ENCODE data around the gene GLDC. TPM values are rescaled to one million over a fixed set of nuclear protein-coding genes. Genes with fewer than 3 reads are reported as not detected.
"Not testable (repeated sequence)": the region's sequence is repeated elsewhere in the genome, so short reads cannot be mapped to it uniquely, and the experiment has no call there.

GLDC gene
- total and polyA plus RNA-seq, 4 donors = 20.3 to 56.6 (median 36.5) TPM

- H3K27me3 ChIP-seq (ENCODE audit: control insufficient read depth, insufficient read depth, low read length) = no peaks in the 10 kb centered on the region
- no peak for DNase-seq (ENCODE audit: low read depth in 4 of 6, low spot score in 6 of 6)
- 80% methylated on average over 2 of the region's 4 CpGs for WGBS (ENCODE audit: insufficient coverage)
- H3K36me3 ChIP-seq (ENCODE audit: control insufficient read depth, insufficient read depth, low read length) = no peaks in the 10 kb centered on the region
- H3K4me1 ChIP-seq (ENCODE audit: control insufficient read depth, insufficient read depth, low read length) = peaks cover 3% of the 10 kb centered on the region
- peak overlapping the region; percentile 42 for H3K27ac ChIP-seq (ENCODE audit: low read depth, low read length)
- H3K9me3 ChIP-seq (ENCODE audit: control insufficient read depth, insufficient read depth, low read length) = no peaks in the 10 kb centered on the region
- no peak overlapping the region for H3K4me3 ChIP-seq (ENCODE audit: low read depth, low read length)
Measured at GRCh38 chr9:6631207-6631512, 14.4 kb downstream of the GLDC start.

DNA sequence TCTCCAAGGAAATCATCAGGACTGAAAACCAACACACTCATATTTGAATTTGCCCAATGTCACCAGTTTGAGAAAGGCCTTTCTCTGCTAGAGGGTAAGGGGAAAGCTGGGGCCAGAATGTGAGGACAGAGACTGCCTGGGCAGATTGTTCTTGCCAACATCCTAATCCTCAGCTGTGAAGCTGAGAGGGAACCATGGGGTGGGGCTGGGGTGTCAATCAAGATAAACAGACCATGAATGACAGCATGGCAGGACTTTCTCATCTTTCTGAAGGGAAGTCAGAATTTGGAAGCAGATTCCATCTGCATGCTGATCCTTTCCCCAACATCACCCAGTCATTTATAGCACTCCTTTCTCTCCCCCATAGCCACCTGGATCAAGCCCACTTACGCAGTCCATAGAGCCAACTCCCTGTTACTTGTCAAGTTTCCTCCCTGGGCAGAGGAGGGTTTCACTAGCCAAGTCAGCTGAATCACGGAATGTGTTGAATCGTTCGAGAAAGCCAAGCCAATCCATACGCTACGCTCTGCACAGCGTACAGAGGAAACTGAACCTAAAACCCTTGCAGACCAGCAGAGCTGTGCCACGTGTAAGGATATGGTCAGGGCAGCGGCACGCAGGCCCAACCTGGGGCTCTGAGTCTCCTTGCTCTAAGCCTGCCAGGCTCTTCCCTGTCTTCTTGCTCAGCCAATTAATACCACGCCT is 14.9 kb downstream of the GLDC start:
- peaks cover 3% of the 10 kb centered on the region for H3K4me1 ChIP-seq (ENCODE audit: control insufficient read depth, insufficient read depth, low read length)
- no peaks in the 10 kb centered on the region for H3K9me3 ChIP-seq (ENCODE audit: control insufficient read depth, insufficient read depth, low read length)
- WGBS (ENCODE audit: insufficient coverage) = 86% methylated on average over 11 of the region's 11 CpGs
- no peak for DNase-seq (ENCODE audit: low read depth in 4 of 6, low spot score in 6 of 6)
- peak overlapping the region; percentile 42 for H3K27ac ChIP-seq (ENCODE audit: low read depth, low read length)
- no peaks in the 10 kb centered on the region for H3K27me3 ChIP-seq (ENCODE audit: control insufficient read depth, insufficient read depth, low read length)
- no peak overlapping the region for H3K4me3 ChIP-seq (ENCODE audit: low read depth, low read length)
- H3K36me3 ChIP-seq (ENCODE audit: control insufficient read depth, insufficient read depth, low read length) = no peaks in the 10 kb centered on the region

DNA sequence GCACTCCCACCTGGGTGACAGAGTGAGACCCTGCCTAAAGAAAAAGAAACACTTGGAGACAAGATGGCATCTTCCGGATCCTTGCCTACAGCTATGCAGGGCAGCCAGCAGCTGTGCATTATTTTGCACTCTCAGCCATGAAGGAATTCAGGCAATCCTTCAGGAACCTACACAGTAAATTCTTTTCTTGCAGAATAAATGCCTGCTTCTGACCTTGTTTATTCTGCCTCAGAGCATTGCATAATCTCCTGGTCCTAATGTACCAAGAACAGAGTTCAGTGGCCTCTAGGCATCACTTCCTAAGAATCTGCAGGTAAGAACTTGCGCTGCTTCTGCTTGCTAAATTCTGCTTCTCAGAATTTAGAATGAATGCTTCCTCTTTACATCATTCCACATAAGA is 16.8 kb downstream of the GLDC start:
- Histone ChIP-seq H3K27me3 (ENCODE audit: control insufficient read depth, insufficient read depth, low read length) (no peaks in the 10 kb centered on the region), H3K27ac (ENCODE audit: low read depth, low read length) (no peak overlapping the region), H3K36me3 (ENCODE audit: control insufficient read depth, insufficient read depth, low read length) (no peaks in the 10 kb centered on the region), H3K4me3 (ENCODE audit: low read depth, low read length) (no peak overlapping the region), H3K9me3 (ENCODE audit: control insufficient read depth, insufficient read depth, low read length) (no peaks in the 10 kb centered on the region), H3K4me1 (ENCODE audit: control insufficient read depth, insufficient read depth, low read length) (peaks cover 3% of the 10 kb centered on the region)
- WGBS (ENCODE audit: insufficient coverage) = 75% methylated on average over 2 of the region's 2 CpGs
- DNase-seq (ENCODE audit: low read depth in 4 of 6, low spot score in 6 of 6) = no peak

- H3K9me3 ChIP-seq (ENCODE audit: control insufficient read depth, insufficient read depth, low read length) = no peaks in the 10 kb centered on the region
- no peak overlapping the region for H3K4me3 ChIP-seq (ENCODE audit: low read depth, low read length)
- DNase-seq (ENCODE audit: low read depth in 4 of 6, low spot score in 6 of 6) = no peak
- peaks cover 3% of the 10 kb centered on the region for H3K4me1 ChIP-seq (ENCODE audit: control insufficient read depth, insufficient read depth, low read length)
- no peak overlapping the region for H3K27ac ChIP-seq (ENCODE audit: low read depth, low read length)
- H3K36me3 ChIP-seq (ENCODE audit: control insufficient read depth, insufficient read depth, low read length) = no peaks in the 10 kb centered on the region
- H3K27me3 ChIP-seq (ENCODE audit: control insufficient read depth, insufficient read depth, low read length) = no peaks in the 10 kb centered on the region
- no CpG with 5 or more reads among the region's 2 CpGs for WGBS (ENCODE audit: insufficient coverage)
Measured at GRCh38 chr9:6625363-6625762, 20.2 kb downstream of the GLDC start.

- H3K4me3 ChIP-seq (ENCODE audit: low read depth, low read length); H3K36me3 ChIP-seq (ENCODE audit: control insufficient read depth, insufficient read depth, low read length); H3K27ac ChIP-seq (ENCODE audit: low read depth, low read length); DNase-seq (ENCODE audit: low read depth in 4 of 6, low spot score in 6 of 6); H3K27me3 ChIP-seq (ENCODE audit: control insufficient read depth, insufficient read depth, low read length); H3K9me3 ChIP-seq (ENCODE audit: control insufficient read depth, insufficient read depth, low read length); H3K4me1 ChIP-seq (ENCODE audit: control insufficient read depth, insufficient read depth, low read length): not testable (repeated sequence)
- WGBS (ENCODE audit: insufficient coverage) = 100% methylated on average over 1 of the region's 29 CpGs
Measured at GRCh38 chr9:6622784-6623183, 22.7 kb downstream of the GLDC start.

- H3K9me3 ChIP-seq (ENCODE audit: control insufficient read depth, insufficient read depth, low read length) = no peaks in the 10 kb centered on the region
- DNase-seq (ENCODE audit: low read depth in 4 of 6, low spot score in 6 of 6) = no peak
- H3K27ac ChIP-seq (ENCODE audit: low read depth, low read length) = no peak overlapping the region
- 97% methylated on average over 3 of the region's 5 CpGs for WGBS (ENCODE audit: insufficient coverage)
- no peak overlapping the region for H3K4me3 ChIP-seq (ENCODE audit: low read depth, low read length)
- H3K4me1 ChIP-seq (ENCODE audit: control insufficient read depth, insufficient read depth, low read length) = no peaks in the 10 kb centered on the region
- H3K27me3 ChIP-seq (ENCODE audit: control insufficient read depth, insufficient read depth, low read length) = no peaks in the 10 kb centered on the region
- peaks cover 2% of the 10 kb centered on the region for H3K36me3 ChIP-seq (ENCODE audit: control insufficient read depth, insufficient read depth, low read length)
Measured at GRCh38 chr9:6620796-6621195, 24.7 kb downstream of the GLDC start.

- H3K4me1 ChIP-seq (ENCODE audit: control insufficient read depth, insufficient read depth, low read length) = no peaks in the 10 kb centered on the region
- no peaks in the 10 kb centered on the region for H3K27me3 ChIP-seq (ENCODE audit: control insufficient read depth, insufficient read depth, low read length)
- H3K9me3 ChIP-seq (ENCODE audit: control insufficient read depth, insufficient read depth, low read length) = no peaks in the 10 kb centered on the region
- H3K36me3 ChIP-seq (ENCODE audit: control insufficient read depth, insufficient read depth, low read length) = peaks cover 2% of the 10 kb centered on the region
- 84% methylated on average over 2 of the region's 3 CpGs for WGBS (ENCODE audit: insufficient coverage)
- DNase-seq (ENCODE audit: low read depth in 4 of 6, low spot score in 6 of 6) = no peak
- H3K4me3 ChIP-seq (ENCODE audit: low read depth, low read length) = no peak overlapping the region
- no peak overlapping the region for H3K27ac ChIP-seq (ENCODE audit: low read depth, low read length)
Measured at GRCh38 chr9:6620353-6620752, 25.2 kb downstream of the GLDC start.

DNA sequence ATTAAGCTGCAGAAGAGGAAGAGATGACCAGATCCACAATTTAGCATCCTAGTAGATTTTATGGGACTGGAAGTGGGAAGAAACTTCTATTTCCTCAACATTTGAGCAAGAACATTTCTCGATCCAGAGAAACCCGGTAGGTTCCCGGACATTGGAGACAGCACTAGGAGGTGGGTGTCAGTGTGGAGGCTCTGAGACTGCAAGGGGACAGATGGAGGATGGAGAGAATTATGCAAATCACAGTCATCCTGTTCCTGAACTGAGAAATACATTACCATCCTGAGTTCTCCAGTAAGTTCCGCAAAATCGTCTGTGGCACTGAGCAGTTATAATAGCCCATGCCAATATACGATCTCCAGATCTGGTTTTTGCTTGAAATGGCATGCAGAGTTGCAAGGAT is 25.6 kb downstream of the GLDC start:
- Histone ChIP-seq H3K27me3 (ENCODE audit: control insufficient read depth, insufficient read depth, low read length) (no peaks in the 10 kb centered on the region), H3K9me3 (ENCODE audit: control insufficient read depth, insufficient read depth, low read length) (no peaks in the 10 kb centered on the region), H3K4me1 (ENCODE audit: control insufficient read depth, insufficient read depth, low read length) (no peaks in the 10 kb centered on the region), H3K36me3 (ENCODE audit: control insufficient read depth, insufficient read depth, low read length) (peaks cover 2% of the 10 kb centered on the region), H3K4me3 (ENCODE audit: low read depth, low read length) (no peak overlapping the region), H3K27ac (ENCODE audit: low read depth, low read length) (no peak overlapping the region)
- 95% methylated on average over 3 of the region's 6 CpGs for WGBS (ENCODE audit: insufficient coverage)
- DNase-seq (ENCODE audit: low read depth in 4 of 6, low spot score in 6 of 6) = no peak

DNA sequence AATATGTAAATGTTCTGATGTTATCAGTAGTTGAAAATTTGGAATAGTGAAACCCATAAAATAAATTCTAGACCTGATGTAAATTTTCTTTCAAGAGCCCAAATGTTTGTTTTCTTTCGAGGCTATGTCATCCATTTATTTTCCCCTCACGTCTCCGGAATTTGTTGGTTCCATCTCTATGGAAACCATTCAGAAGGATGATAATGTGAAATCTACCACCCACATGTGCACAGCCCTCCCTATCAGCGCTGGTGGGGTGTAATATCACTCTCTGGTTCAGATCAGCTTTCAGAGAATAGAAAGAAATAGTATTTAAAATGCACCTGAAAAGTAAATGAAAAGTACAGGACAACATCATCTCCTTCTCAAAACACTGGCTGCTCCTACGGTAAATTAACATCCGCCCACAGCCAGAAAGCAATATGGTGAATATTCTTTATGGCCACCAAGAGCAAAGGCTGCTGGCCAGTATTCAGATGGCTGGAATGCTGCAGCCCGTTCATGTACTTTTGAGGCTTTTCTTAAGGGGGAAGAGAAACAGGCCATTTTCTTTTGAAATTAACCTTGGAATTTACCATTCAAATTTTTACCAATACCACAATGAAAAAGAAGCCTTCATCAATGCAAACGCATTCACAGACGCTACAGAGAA is 28.5 kb downstream of the GLDC start:
- peak in 4 of 6 donors; percentile 26 to 86 (median 52) for DNase-seq (ENCODE audit: low read depth in 4 of 6, low spot score in 6 of 6)

GRCh38 chr9:6614489-6614888 is 31.0 kb downstream of the GLDC start:
- no CpG with 5 or more reads among the region's 5 CpGs for WGBS (ENCODE audit: insufficient coverage)
- no peaks in the 10 kb centered on the region for H3K4me1 ChIP-seq (ENCODE audit: control insufficient read depth, insufficient read depth, low read length)
- no peak for DNase-seq (ENCODE audit: low read depth in 4 of 6, low spot score in 6 of 6)
- no peaks in the 10 kb centered on the region for H3K27me3 ChIP-seq (ENCODE audit: control insufficient read depth, insufficient read depth, low read length)
- no peak overlapping the region for H3K4me3 ChIP-seq (ENCODE audit: low read depth, low read length)
- no peaks in the 10 kb centered on the region for H3K9me3 ChIP-seq (ENCODE audit: control insufficient read depth, insufficient read depth, low read length)
- H3K36me3 ChIP-seq (ENCODE audit: control insufficient read depth, insufficient read depth, low read length) = peaks cover 4% of the 10 kb centered on the region
- no peak overlapping the region for H3K27ac ChIP-seq (ENCODE audit: low read depth, low read length)

More for the DNA sequence above, 28.5 kb downstream of the GLDC start:
- no peak overlapping the region for H3K27ac ChIP-seq (ENCODE audit: low read depth, low read length)
- H3K9me3 ChIP-seq (ENCODE audit: control insufficient read depth, insufficient read depth, low read length) = no peaks in the 10 kb centered on the region
- H3K4me3 ChIP-seq (ENCODE audit: low read depth, low read length) = no peak overlapping the region
- no peaks in the 10 kb centered on the region for H3K27me3 ChIP-seq (ENCODE audit: control insufficient read depth, insufficient read depth, low read length)
- no peaks in the 10 kb centered on the region for H3K4me1 ChIP-seq (ENCODE audit: control insufficient read depth, insufficient read depth, low read length)
- no CpG with 5 or more reads among the region's 9 CpGs for WGBS (ENCODE audit: insufficient coverage)
- H3K36me3 ChIP-seq (ENCODE audit: control insufficient read depth, insufficient read depth, low read length) = peaks cover 2% of the 10 kb centered on the region
